A549 treated with AZD9567 at 1 μM for 4 hours (cell line): Measurements from ENCODE around the gene RPS23. TPM values are rescaled to one million over a fixed set of nuclear protein-coding genes. Genes with fewer than 3 reads are reported as not detected.

Source experiments
- total RNA-seq: library from RNA; stranded (reverse); fragments of 200-300 nt; extraction: Qiagen RNA extraction; gene quantifications from 5 replicates; pipeline ENCODE4 v1.2.3, GENCODE V29; 2022; ENCODE audit not compliant: insufficient read depth

The RPS23 gene
- total RNA-seq = 3,342 to 3,715 TPM (median 3,509 TPM) in 5 replicates

DNA sequence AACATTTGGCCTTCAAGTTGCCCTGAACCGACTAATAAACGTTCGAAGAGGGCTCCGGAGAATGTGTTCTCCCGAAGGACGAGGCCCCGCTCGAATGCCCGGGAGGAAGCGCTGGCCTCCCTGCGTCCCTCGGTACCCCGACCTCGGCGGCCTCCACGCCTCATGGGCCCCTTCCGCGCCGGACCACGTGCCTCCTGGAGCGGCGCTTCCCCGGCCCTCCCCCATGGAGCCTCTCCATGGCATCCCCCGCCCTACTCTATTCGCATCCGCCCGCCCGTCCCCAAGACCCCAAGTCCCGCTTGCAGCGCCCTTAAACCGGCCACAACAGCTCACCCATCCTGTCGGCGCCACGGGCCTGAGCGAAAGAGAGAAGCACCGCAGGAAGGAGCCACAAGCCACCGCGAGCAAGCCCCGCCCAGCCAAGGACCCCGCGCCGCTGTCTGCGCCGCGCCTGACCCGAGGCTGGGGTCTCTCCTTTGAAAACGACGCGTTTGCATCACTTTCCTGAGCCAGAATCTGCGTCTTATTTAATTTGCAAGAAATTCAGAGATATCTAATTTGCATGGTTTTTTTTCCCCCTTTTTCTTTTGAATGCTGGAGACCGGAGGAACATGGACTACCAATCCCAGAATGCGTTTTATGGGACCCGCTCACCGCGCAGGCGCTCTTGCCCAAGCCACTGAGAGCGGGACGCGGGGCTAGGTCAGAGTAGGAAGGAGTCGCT, at the start of gene RPS23:
TSS of gene RPS23 (minus strand) at position 368 of the 724 bp plus-strand sequence. CDS start at position 337, 31 bp downstream.

